Right atrium auricular region (tissue), 2 donors: ENCODE results near the gene XRCC3. TPM values are rescaled to one million over a fixed set of nuclear protein-coding genes. Genes with fewer than 3 reads are reported as not detected.

Experiments
- DNase-seq: peaks from one replicate; pipeline ENCODE4 v3.0.0-alpha.2; 2019; ENCODE audit warnings: low spot score
- H3K27ac ChIP-seq, 2 donors: fragments of 200-600 bp; sonication (generic); 1 replicate in 1 of 2; 2 replicates in 1 of 2; pipeline ENCODE4 v1.5.1; 2016 to 2019
- H3K27me3 ChIP-seq, 2 donors: fragments of 200-600 bp; sonication (generic); one replicate each; pipeline versions ENCODE4 v1.5.1 to v1.6.0; 2017 to 2019
- H3K36me3 ChIP-seq: fragments of 200-600 bp; sonication (generic); one replicate; pipeline ENCODE4 v1.5.1; 2016
- H3K4me1 ChIP-seq, 2 donors: fragments of 200-600 bp; sonication (generic); one replicate each; pipeline versions ENCODE4 v1.5.1 to v1.6.0; 2017 to 2019
- H3K4me3 ChIP-seq, 2 donors: fragments of 200-600 bp; sonication (generic); 1 replicate in 1 of 2; 2 replicates in 1 of 2; pipeline ENCODE4 v1.5.1; 2017 to 2019; ENCODE audit warnings: mild to moderate bottlenecking in 1 of 2, moderate library complexity in 1 of 2
- H3K9me3 ChIP-seq, 2 donors: fragments of 200-600 bp; sonication (generic); one replicate each; pipeline ENCODE4 v1.5.1; 2019
- total RNA-seq, 2 donors: library from RNA; depleted of rRNA; stranded (reverse); fragments of >200 nt; gene quantifications; one replicate each; pipeline ENCODE4 v1.1.0, GENCODE V29; 2016
- TF ChIP-seq, protein P1 (sequence below), 2 donors: fragments of 200-600 bp; sonication (generic); IDR thresholded peaks; one replicate each; pipeline ENCODE4 v1.5.1; 2019; ENCODE audit warnings: antibody characterized with exemption in 2 of 2

The XRCC3 gene
- total RNA-seq, 2 donors from 2014 or later, result 2.1 to 3.6 TPM

DNA sequence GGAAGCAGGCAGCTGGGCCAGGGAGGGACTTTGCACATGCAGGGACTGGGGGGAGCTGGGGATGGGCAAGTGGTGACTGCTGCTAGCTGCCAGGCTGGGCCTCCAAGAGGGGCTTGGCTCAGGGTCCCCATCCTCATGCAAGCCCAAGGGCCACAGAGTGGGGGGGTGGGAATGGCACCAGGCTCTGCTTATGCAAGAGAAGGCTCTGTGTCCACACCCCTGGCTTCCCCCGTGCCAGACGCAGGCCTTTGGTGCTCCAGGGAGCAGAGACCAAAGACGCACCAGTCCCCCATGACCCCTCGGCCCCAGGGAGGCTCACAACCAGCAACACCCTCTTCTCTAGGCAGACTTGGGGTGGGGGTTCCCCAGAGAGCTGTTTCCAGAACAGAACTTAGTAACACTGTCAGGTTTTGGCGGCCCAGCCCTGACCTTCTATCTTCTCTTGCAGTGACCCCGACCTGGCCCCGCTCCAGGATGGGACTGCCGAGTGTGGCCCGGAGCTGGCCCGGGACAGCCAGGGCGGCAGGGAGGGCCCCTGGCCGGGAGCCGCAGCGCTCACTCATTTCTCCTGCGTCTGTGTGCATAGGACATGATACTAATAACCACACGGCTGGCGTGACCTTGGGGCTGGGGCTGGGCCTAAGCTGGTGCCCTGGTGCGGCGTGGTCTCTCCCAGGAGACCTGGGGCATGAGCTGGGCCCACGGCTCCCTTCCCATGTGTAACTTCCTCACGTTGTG is 14.3 kb downstream of the XRCC3 start:
- peak overlapping the region in 1 of 2 donors; percentile 26 for H3K27ac ChIP-seq
- no peak for DNase-seq
- peaks cover 65% of the 10 kb centered on the region for H3K36me3 ChIP-seq
- no peak overlapping the region for H3K4me3 ChIP-seq
- H3K9me3 ChIP-seq, result no peaks in the 10 kb centered on the region
- no peaks in the 10 kb centered on the region for H3K27me3 ChIP-seq
- H3K4me1 ChIP-seq, result peaks cover 0 to 72% of the 10 kb centered on the region in 2 donors
- TF ChIP-seq, protein P1, sequence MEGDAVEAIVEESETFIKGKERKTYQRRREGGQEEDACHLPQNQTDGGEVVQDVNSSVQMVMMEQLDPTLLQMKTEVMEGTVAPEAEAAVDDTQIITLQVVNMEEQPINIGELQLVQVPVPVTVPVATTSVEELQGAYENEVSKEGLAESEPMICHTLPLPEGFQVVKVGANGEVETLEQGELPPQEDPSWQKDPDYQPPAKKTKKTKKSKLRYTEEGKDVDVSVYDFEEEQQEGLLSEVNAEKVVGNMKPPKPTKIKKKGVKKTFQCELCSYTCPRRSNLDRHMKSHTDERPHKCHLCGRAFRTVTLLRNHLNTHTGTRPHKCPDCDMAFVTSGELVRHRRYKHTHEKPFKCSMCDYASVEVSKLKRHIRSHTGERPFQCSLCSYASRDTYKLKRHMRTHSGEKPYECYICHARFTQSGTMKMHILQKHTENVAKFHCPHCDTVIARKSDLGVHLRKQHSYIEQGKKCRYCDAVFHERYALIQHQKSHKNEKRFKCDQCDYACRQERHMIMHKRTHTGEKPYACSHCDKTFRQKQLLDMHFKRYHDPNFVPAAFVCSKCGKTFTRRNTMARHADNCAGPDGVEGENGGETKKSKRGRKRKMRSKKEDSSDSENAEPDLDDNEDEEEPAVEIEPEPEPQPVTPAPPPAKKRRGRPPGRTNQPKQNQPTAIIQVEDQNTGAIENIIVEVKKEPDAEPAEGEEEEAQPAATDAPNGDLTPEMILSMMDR (IDR thresholded peaks at IDR 0.05), result no peak

DNA sequence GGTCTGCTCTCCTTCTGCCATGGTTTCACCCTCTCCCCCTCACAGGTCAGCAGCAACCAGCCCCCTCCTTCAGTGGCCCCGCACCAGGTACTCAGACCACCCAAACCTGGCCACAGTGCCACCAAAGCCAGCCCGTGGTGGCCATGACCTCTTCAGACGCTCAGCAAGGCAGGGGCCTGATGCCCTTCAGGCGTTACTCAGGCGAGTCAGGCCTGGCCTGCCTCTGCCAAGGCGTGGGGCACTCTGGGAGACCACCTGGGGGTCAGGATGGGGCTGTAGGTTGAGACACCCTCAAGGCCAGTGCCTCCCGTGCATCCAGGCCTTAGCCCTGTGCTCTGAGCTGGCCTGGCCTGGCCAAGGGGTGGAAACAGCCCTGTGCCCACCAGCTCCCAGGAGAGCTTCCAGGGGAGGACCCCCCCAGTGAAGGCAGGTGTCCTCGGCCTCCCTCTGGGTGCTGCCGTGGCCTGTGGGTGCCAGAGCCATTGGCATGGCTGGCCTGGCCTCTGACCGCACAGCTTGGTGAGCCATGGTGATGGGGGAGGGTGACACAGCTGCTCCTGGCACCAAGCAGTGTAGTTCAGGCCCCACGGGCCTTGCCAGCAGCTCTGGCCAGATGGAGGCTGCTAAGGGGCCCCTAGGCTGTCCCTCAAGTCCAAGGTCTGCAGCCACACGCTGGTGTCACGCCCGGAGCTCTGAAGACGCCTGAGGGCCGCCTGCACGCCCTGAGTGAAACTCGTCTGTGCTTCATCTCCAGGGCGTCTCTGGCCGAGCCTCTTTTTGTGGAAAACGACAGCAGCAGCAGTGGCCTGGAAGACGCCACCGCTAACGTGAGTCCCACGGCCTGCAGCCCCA is 15.1 kb downstream of the XRCC3 start:
- H3K9me3 ChIP-seq, result no peaks in the 10 kb centered on the region
- H3K36me3 ChIP-seq, result peaks cover 65% of the 10 kb centered on the region
- peaks cover 0 to 71% of the 10 kb centered on the region in 2 donors for H3K4me1 ChIP-seq
- no peak for DNase-seq
- no peak overlapping the region for H3K4me3 ChIP-seq
- peak overlapping the region in 1 of 2 donors; percentile 26 for H3K27ac ChIP-seq
- no peaks in the 10 kb centered on the region for H3K27me3 ChIP-seq
- TF ChIP-seq, protein P1 (IDR thresholded peaks at IDR 0.05), result no peak

DNA sequence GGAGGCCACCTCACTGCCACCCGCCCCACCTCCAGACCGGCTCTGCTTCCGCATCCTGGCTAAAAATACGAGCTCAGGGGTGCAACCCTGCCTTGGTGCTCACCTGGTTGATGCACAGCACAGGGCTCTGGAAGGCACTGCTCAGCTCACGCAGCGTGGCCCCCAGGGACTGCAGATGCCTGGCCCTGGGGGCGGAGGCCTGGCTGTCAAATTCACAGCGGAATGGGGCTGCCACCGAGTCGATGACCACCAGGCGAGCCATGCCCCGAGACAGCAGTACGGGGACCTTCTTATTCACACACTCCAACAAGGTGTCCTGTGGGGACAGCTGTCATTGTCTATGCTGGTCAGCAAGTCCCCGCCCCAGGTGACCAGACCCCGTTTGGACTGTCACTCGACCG is 16.0 kb downstream of the XRCC3 start:
- peaks cover 0 to 64% of the 10 kb centered on the region in 2 donors for H3K4me1 ChIP-seq
- no peaks in the 10 kb centered on the region for H3K27me3 ChIP-seq
- H3K4me3 ChIP-seq, result no peak overlapping the region
- no peaks in the 10 kb centered on the region for H3K9me3 ChIP-seq
- H3K27ac ChIP-seq, result peak overlapping the region in 1 of 2 donors; percentile 26
- H3K36me3 ChIP-seq, result peaks cover 65% of the 10 kb centered on the region
- no peak for DNase-seq
- TF ChIP-seq, protein P1 (IDR thresholded peaks at IDR 0.05), result no peak

DNA sequence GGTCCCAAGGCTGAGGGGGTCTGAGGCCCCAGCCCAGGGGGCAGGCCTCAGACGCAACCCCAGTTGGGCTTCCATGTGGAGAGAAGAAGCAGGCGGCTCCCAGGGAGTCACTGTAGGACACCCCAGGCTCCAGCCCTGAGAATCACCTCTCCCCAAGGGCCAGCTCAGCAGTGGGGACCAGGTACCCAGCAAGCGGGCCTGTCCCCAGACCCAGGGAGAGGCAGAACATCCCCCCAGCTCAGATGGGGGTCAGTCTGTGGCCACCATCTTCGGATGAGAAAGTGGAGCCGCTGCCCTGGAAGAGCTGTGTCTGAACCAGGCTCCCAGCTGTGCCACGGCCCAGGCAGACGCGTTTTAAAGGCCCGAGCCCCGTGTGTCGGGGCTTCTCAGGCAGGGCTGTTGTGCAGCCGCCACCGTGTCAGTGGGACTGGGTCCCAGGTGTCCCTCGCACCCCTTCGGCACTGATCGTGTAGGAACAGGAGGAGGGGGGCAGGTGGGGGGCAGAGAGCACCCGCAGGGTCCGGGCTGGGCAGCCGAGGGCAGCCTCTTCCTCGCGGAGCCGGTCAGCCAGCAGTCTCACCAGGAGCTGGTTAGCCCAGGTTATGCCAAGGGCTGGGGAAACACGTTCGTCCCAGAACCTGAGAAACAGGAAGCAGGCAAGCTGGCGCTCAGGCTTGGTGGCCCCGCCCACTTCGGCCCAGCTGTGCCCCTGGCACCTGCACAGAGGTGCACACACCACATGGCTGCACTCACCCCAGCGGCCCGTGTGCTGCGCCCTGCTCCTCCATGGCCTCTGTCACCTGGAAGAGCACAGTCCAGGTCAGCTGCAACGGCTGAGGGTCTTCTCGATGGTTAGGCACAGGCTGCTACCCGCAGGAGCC is 16.6 kb downstream of the XRCC3 start:
- H3K27ac ChIP-seq, result no peak overlapping the region
- H3K4me3 ChIP-seq, result no peak overlapping the region
- peaks cover 67% of the 10 kb centered on the region for H3K36me3 ChIP-seq
- TF ChIP-seq, protein P1 (IDR thresholded peaks at IDR 0.05), result no peak
- no peak for DNase-seq
- no peaks in the 10 kb centered on the region for H3K27me3 ChIP-seq
- peaks cover 0 to 60% of the 10 kb centered on the region in 2 donors for H3K4me1 ChIP-seq
- no peaks in the 10 kb centered on the region for H3K9me3 ChIP-seq

DNA sequence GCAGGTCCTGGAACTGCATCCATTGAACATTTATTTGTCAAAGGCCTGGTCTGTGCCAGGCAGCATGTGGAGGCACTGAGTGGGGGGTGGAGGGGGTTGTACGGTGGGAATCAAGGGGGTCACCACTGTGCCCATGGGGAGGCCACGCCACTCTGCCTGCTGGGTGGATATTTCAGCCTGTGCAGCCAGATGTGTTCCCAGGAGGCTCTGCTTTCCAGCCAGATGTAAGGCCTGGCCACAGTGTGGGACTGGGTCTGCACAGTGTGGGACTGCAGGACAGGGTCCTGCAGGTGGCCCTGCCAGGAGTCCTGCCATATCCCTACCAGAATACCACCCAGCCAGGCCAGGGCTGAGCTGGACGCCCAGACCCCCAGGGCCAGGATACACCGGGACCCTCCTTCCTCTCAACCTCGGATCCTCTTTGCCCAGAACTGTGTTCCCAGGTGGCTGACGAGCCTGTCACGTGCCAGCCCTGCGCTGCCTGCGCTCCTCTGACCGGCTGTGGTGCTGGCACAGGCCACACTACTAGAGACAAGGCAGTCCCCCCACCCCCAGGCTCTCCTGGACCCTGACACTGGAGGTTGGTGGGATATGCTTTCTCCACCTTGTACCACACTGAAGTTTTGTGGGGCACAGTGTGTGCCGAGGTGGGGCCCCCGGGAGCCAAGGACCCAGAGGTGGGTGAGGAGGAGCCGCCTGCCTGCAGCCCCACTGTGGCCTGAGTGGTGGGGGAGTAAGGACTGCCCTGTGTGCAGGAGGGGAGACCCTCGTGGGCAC is 17.5 kb downstream of the XRCC3 start:
- Histone ChIP-seq H3K36me3 (peaks cover 67% of the 10 kb centered on the region), H3K4me1 (peaks cover 0 to 60% of the 10 kb centered on the region in 2 donors), H3K27ac (no peak overlapping the region), H3K27me3 (no peaks in the 10 kb centered on the region), H3K9me3 (no peaks in the 10 kb centered on the region), H3K4me3 (no peak overlapping the region)
- TF ChIP-seq, protein P1 (IDR thresholded peaks at IDR 0.05), result no peak
- no peak for DNase-seq
